H1 (cell line): ENCODE data around the gene TRIM45. TPM values are rescaled to one million over a fixed set of nuclear protein-coding genes. Genes with fewer than 3 reads are reported as not detected.

Experiments used
- CTCF ChIA-PET: fragments of 300-600 bp; sonication (Branson Sonifier 250); formaldehyde crosslinking; loops from one replicate; lab custom pipeline; 2021; ENCODE audit not compliant: partially characterized antibody; lab: Charles Lee
- POLR2A ChIA-PET: fragments of 300-600 bp; sonication (Branson Sonifier 250); formaldehyde crosslinking; loops from one replicate; lab custom pipeline; 2021; ENCODE audit warnings: inconsistent platforms; ENCODE audit not compliant: partially characterized antibody; lab: Charles Lee
- DNase-seq, 2 experiments: peaks; one replicate each; pipeline versions ENCODE4 v3.0.0 to v3.0.0-alpha.2; 2010 to 2022; ENCODE audit warnings: low spot score in 2 of 2, low read depth in 1 of 2, mixed read lengths in 1 of 2
- FAIRE-seq: peaks from 2 replicates; lab custom pipeline; 2011; peaks lifted over from hg19 to GRCh38; lab: Jason Lieb, UNC
- H2AFZ ChIP-seq: 2 replicates; pipeline ENCODE4 v1.8.1; 2012; ENCODE audit warnings: low read length, inconsistent platforms
- H2AK5ac ChIP-seq: 2 replicates; pipeline ENCODE4 v1.6.1; 2013; ENCODE audit warnings: low read depth, low read length
- H2BK120ac ChIP-seq: replicated peaks from 2 replicates; pipeline ENCODE3; 2013; ENCODE audit warnings: low read depth, low read length, inconsistent platforms
- H2BK12ac ChIP-seq: 2 replicates; pipeline ENCODE4 v1.6.1; 2013; ENCODE audit warnings: low read depth, low read length
- H2BK15ac ChIP-seq: 2 replicates; pipeline ENCODE4 v1.6.1; 2013; ENCODE audit warnings: low read length
- H2BK20ac ChIP-seq: 2 replicates; pipeline ENCODE4 v1.6.1; 2013; ENCODE audit warnings: low read length
- H2BK5ac ChIP-seq: 2 replicates; pipeline ENCODE4 v1.6.1; 2013; ENCODE audit warnings: low read depth, low read length
- H3K14ac ChIP-seq: 2 replicates; pipeline ENCODE4 v1.6.1; 2013; ENCODE audit warnings: inconsistent platforms; ENCODE audit not compliant: insufficient read length
- H3K18ac ChIP-seq: 2 replicates; pipeline ENCODE4 v1.6.1; 2013; ENCODE audit warnings: low read length; ENCODE audit errors: extremely low read depth
- H3K23ac ChIP-seq: 2 replicates; pipeline ENCODE4 v1.6.1; 2013; ENCODE audit warnings: inconsistent platforms; ENCODE audit not compliant: insufficient read length
- H3K23me2 ChIP-seq: 2 replicates; pipeline ENCODE4 v1.6.1; 2013; ENCODE audit warnings: low read depth, low read length
- H3K27ac ChIP-seq: 2 replicates; pipeline ENCODE4 v1.6.1; 2011; ENCODE audit warnings: low read depth, low read length, inconsistent platforms
- H3K27me3 ChIP-seq, 4 experiments: replicated peaks in 1 of 4; 1 replicate in 1 of 4; 2 replicates in 3 of 4; pipeline versions ENCODE4 v1.6.1 to v1.8.1; 2011 to 2013; ENCODE audit warnings: low read length in 3 of 4, mild to moderate bottlenecking in 3 of 4, inconsistent platforms in 2 of 4, mixed read lengths in 2 of 4, moderate library complexity in 1 of 4; ENCODE audit not compliant: control insufficient read depth in 3 of 4, insufficient read depth in 3 of 4; ENCODE audit errors: extremely low read depth in 1 of 4
- H3K36me3 ChIP-seq, 4 experiments: 2 replicates each; pipeline versions ENCODE4 v1.6.1 to v1.8.1; 2011 to 2013; ENCODE audit warnings: mild to moderate bottlenecking in 4 of 4, low read length in 3 of 4, moderate library complexity in 2 of 4, control low read depth in 1 of 4, inconsistent platforms in 1 of 4; ENCODE audit not compliant: insufficient read depth in 4 of 4, control insufficient read depth in 2 of 4
- H3K4ac ChIP-seq: replicated peaks from 2 replicates; pipeline ENCODE3; 2013; ENCODE audit warnings: low read length, low read depth, mixed read lengths, inconsistent platforms; ENCODE audit not compliant: insufficient read length
- H3K4me1 ChIP-seq, 4 experiments: replicated peaks in 1 of 4; 1 replicate in 1 of 4; 2 replicates in 3 of 4; pipeline versions ENCODE4 v1.6.1 to v1.8.1; 2011 to 2013; ENCODE audit warnings: low read length in 3 of 4, inconsistent platforms in 2 of 4, mixed read lengths in 1 of 4; ENCODE audit not compliant: insufficient read depth in 4 of 4, control insufficient read depth in 3 of 4
- H3K4me2 ChIP-seq, 2 experiments: 2 replicates each; pipeline versions ENCODE4 v1.6.1 to v1.8.1; 2011 to 2013; ENCODE audit warnings: low read depth in 2 of 2, low read length in 2 of 2, control low read depth in 1 of 2, inconsistent platforms in 1 of 2, mild to moderate bottlenecking in 1 of 2; ENCODE audit not compliant: insufficient read depth in 1 of 2
- H3K4me3 ChIP-seq, 4 experiments: fragments of 200-600, 300-600 bp in 1 of 4; sonication (generic), shearing (Covaris generic), sonication (Bioruptor Twin) in 1 of 4; 2 replicates each; pipeline versions ENCODE4 v1.5.1 to v1.8.1; 2011 to 2016; ENCODE audit warnings: low read length in 4 of 4, low read depth in 3 of 4, control low read depth in 2 of 4, inconsistent platforms in 2 of 4, mild to moderate bottlenecking in 2 of 4, mixed read lengths in 1 of 4, moderate library complexity in 1 of 4; ENCODE audit not compliant: insufficient read depth in 2 of 4; ENCODE audit errors: extremely low read depth in 1 of 4
- H3K56ac ChIP-seq: replicated peaks from 2 replicates; pipeline ENCODE3; 2013; ENCODE audit warnings: low read depth, mild to moderate bottlenecking, mixed read lengths, low read length, inconsistent platforms; ENCODE audit not compliant: insufficient read length
- H3K79me1 ChIP-seq: 2 replicates; pipeline ENCODE4 v1.6.1; 2013; ENCODE audit warnings: low read depth, low read length, control low read depth
- H3K79me2 ChIP-seq, 2 experiments: 2 replicates each; pipeline versions ENCODE4 v1.6.1 to v1.8.1; 2012 to 2013; ENCODE audit warnings: low read length in 2 of 2, mild to moderate bottlenecking in 2 of 2, inconsistent platforms in 1 of 2; ENCODE audit not compliant: insufficient read depth in 2 of 2, control insufficient read depth in 1 of 2
- H3K9ac ChIP-seq, 4 experiments: replicated peaks in 1 of 4; 1 replicate in 1 of 4; 2 replicates in 3 of 4; pipeline versions ENCODE4 v1.6.1 to v1.8.1; 2011 to 2013; ENCODE audit warnings: low read depth in 3 of 4, low read length in 3 of 4, control low read depth in 2 of 4, mild to moderate bottlenecking in 2 of 4, moderate library complexity in 2 of 4, inconsistent platforms in 1 of 4; ENCODE audit errors: extremely low read depth in 1 of 4
- H3K9me3 ChIP-seq, 2 experiments: 2 replicates each; pipeline versions ENCODE4 v1.6.1 to v1.8.1; 2012 to 2013; ENCODE audit warnings: mild to moderate bottlenecking in 2 of 2, moderate library complexity in 2 of 2, control low read depth in 1 of 2, inconsistent platforms in 1 of 2, low read depth in 1 of 2, low read length in 1 of 2, mixed read lengths in 1 of 2; ENCODE audit not compliant: insufficient read depth in 2 of 2
- H4K20me1 ChIP-seq, 2 experiments: replicated peaks in 1 of 2; 2 replicates each; pipeline versions ENCODE3 to v1.8.1; 2011 to 2013; ENCODE audit warnings: inconsistent platforms in 2 of 2, low read length in 2 of 2, mild to moderate bottlenecking in 1 of 2; ENCODE audit not compliant: insufficient read depth in 2 of 2, control insufficient read depth in 1 of 2
- H4K5ac ChIP-seq: 2 replicates; pipeline ENCODE4 v1.6.1; 2013; ENCODE audit warnings: low read length, low read depth, mixed read lengths, inconsistent platforms; ENCODE audit not compliant: insufficient read length
- H4K8ac ChIP-seq: 2 replicates; pipeline ENCODE4 v1.8.0; 2013; ENCODE audit warnings: mild to moderate bottlenecking, moderate library complexity, low read length, inconsistent platforms; ENCODE audit not compliant: insufficient read depth; ENCODE audit errors: extremely low read depth
- H4K91ac ChIP-seq: replicated peaks from 2 replicates; pipeline ENCODE3; 2013; ENCODE audit warnings: low read length, mixed read lengths, inconsistent platforms; ENCODE audit not compliant: insufficient read length
- EGR1 ChIP-seq: IDR thresholded peaks from 2 replicates; pipeline ENCODE4 v1.6.1; 2011; ENCODE audit warnings: low read depth, low read length, borderline replicate concordance
- EZH2 ChIP-seq: fragments of 200-600 bp; sonication (generic); IDR thresholded peaks from 2 replicates; pipeline ENCODE4 v1.7.1; 2012; ENCODE audit warnings: low read depth, mild to moderate bottlenecking, moderate library complexity, low read length, inconsistent platforms; ENCODE audit not compliant: severe bottlenecking
- HDAC2 ChIP-seq, 2 experiments: fragments of 300-600 bp in 1 of 2; sonication (generic) in 1 of 2; IDR thresholded peaks; 2 replicates each; pipeline ENCODE4 v1.6.1; 2011 to 2012; ENCODE audit warnings: low read depth in 2 of 2, low read length in 2 of 2, mild to moderate bottlenecking in 2 of 2, moderate library complexity in 2 of 2, borderline replicate concordance in 1 of 2, inconsistent platforms in 1 of 2
- JUND ChIP-seq: IDR thresholded peaks from 2 replicates; pipeline ENCODE4 v1.6.1; 2011; ENCODE audit warnings: mild to moderate bottlenecking, improper control_type of control experiment, low read length
- KDM1A ChIP-seq: fragments of 200-600, 300-600 bp; sonication (generic); IDR thresholded peaks from 2 replicates; pipeline ENCODE4 v1.7.1; 2016; ENCODE audit warnings: mild to moderate bottlenecking, low read length, borderline replicate concordance
- RNF2 ChIP-seq: fragments of 200-900, 300-1000 bp; sonication (generic); IDR thresholded peaks from 2 replicates; pipeline ENCODE4 v1.7.1; 2016; ENCODE audit warnings: borderline replicate concordance, low read depth, mild to moderate bottlenecking, antibody characterized with exemption, low read length; ENCODE audit not compliant: poor library complexity, severe bottlenecking; ENCODE audit errors: missing control alignments
- RXRA ChIP-seq: IDR thresholded peaks from 2 replicates; pipeline ENCODE4 v1.6.1; 2011; ENCODE audit warnings: low read depth, mild to moderate bottlenecking, low read length, moderate library complexity; ENCODE audit not compliant: insufficient read depth
- SAP30 ChIP-seq: fragments of 300-600 bp; sonication (generic); IDR thresholded peaks from 2 replicates; pipeline ENCODE4 v1.7.1; 2012; ENCODE audit warnings: low read length, moderate library complexity, mild to moderate bottlenecking, inconsistent platforms; ENCODE audit not compliant: insufficient read depth, insufficient replicate concordance
- SIX5 ChIP-seq: IDR thresholded peaks from 2 replicates; pipeline ENCODE4 v1.6.1; 2011; ENCODE audit warnings: mild to moderate bottlenecking, low read depth, low read length
- SP4 ChIP-seq: IDR thresholded peaks from 2 replicates; pipeline ENCODE4 v1.6.1; 2012; ENCODE audit warnings: low read length, inconsistent platforms
- TEAD4 ChIP-seq: IDR thresholded peaks from 2 replicates; pipeline ENCODE4 v1.6.1; 2012; ENCODE audit warnings: low read depth, low read length, inconsistent platforms, mixed read lengths
- WGBS, 2 experiments: shearing (Covaris generic) in 1 of 2; methylation state at CpG; one replicate each; pipeline versions ENCODE4 v1.1.6 to v1.1.7; 2013 to 2015; ENCODE audit warnings: low lambda C conversion rate in 2 of 2, mixed read lengths in 2 of 2, inconsistent platforms in 1 of 2, low coverage in 1 of 2, missing lambda C conversion rate in 1 of 2; ENCODE audit not compliant: insufficient replicate concordance in 2 of 2, insufficient coverage in 1 of 2, insufficient read length in 1 of 2; ENCODE audit errors: extremely low coverage in 1 of 2, missing lambda C conversion rate in 1 of 2; 5-methylcytosine and 5-hydroxymethylcytosine counted together
- polyA plus RNA-seq, 7 experiments: library from polyadenylated mRNA; depleted of rRNA in 3 of 7; stranded (reverse) in 5 of 7; unstranded in 2 of 7; fragments of >200 nt in 5 of 7; fragments of 200-250 nt in 2 of 7; gene quantifications; 1 replicate in 5 of 7; 2 replicates in 1 of 7; 4 replicates in 1 of 7; pipeline versions ENCODE4 v1.2.1 to v1.2.3, GENCODE V29; 2011 to 2013; ENCODE audit warnings: missing spikeins in 2 of 7, mixed read lengths in 2 of 7
- total RNA-seq: library from RNA; stranded (reverse); fragmentation: NEBNext Ultra II Directional; extraction: Animal tissue kit (Norgen Biotek cat#: 25700); gene quantifications from 2 replicates; pipeline ENCODE4 v1.2.1, GENCODE V29; 2021
- TF ChIP-seq, protein P1 (sequence below): IDR thresholded peaks from 2 replicates; pipeline ENCODE4 v1.6.1; 2011; ENCODE audit warnings: low read length, improper control_type of control experiment

The TRIM45 gene
- total and polyA plus RNA-seq, 2 of the 8 experiments (the other 6 are each of a cell fraction or from before 2014, with no cell fraction given): 13.7 to 16.7 TPM

DNA sequence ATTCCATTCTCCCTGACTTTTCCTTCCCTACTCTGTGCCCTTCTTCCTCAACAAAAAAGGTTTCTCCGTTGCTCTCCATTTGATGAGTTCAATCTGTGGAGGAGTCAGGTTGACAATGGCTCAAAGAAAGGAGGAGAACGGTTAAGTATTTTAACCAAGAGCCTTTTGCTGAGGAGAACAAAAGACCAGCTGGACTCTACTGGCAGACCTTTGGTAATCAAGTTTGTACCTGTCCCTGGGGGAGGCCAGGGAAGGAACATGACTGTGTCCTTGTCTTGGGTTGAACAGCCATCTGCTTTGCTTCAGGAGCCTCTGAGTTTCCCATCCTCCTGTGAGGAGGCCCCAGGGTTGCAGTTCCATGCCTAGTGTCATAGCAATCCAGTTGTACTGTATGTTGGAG is 31.6 kb downstream of the TRIM45 start:
- no peak overlapping the region for H2BK120ac ChIP-seq
- H4K20me1 ChIP-seq: no peaks in the 10 kb centered on the region
- ChIA-PET CTCF (interaction anchor here (6.7 to 7.5 kb wide), 2 partner anchors 22 to 196 kb away, joined by 49 to 52 read pairs; no protein-coding TSS in a partner anchor), POLR2A (interaction anchor here (0.6 to 2.4 kb wide), 4 partner anchors 9 to 749 kb away, joined by 3 to 7 read pairs (median 4); no protein-coding TSS in a partner anchor)
- no peak overlapping the region for H2AK5ac ChIP-seq
- no peaks in the 10 kb centered on the region for H3K27me3 ChIP-seq
- H3K79me1 ChIP-seq: no peaks in the 10 kb centered on the region
- H2BK12ac ChIP-seq: no peak overlapping the region
- H2AFZ ChIP-seq: no peak overlapping the region
- no peaks in the 10 kb centered on the region for H3K9me3 ChIP-seq
- no peak overlapping the region for H3K23ac ChIP-seq
- H3K23me2 ChIP-seq: no peaks in the 10 kb centered on the region
- H3K4me2 ChIP-seq: no peak overlapping the region
- WGBS, 2 experiments: 68% methylated on average over 2 of the region's 2 CpGs; no CpG with 5 or more reads in 1 of the 2 experiments
- H3K9ac ChIP-seq: no peak overlapping the region
- H2BK20ac ChIP-seq: no peak overlapping the region
- no peak overlapping the region for H3K27ac ChIP-seq
- H4K91ac ChIP-seq: no peak overlapping the region
- peaks cover 0 to 9% (median 2%) of the 10 kb centered on the region in 4 experiments; a peak in 2 of 7 replicates for H3K4me1 ChIP-seq
- H4K5ac ChIP-seq: no peak overlapping the region
- H4K8ac ChIP-seq: no peak overlapping the region
- FAIRE-seq (no peak), DNase-seq (no peak)
- H3K79me2 ChIP-seq: no peaks in the 10 kb centered on the region
- no peak overlapping the region for H3K56ac ChIP-seq
- H3K4me3 ChIP-seq: no peak overlapping the region
- H3K14ac ChIP-seq: no peak overlapping the region
- H3K18ac ChIP-seq: no peak overlapping the region
- H2BK15ac ChIP-seq: no peak overlapping the region
- no peak overlapping the region for H2BK5ac ChIP-seq
- H3K4ac ChIP-seq: no peak overlapping the region
- peaks cover 24 to 73% (median 55%) of the 10 kb centered on the region in 4 experiments for H3K36me3 ChIP-seq
- TF ChIP-seq SP4 (no peak), RXRA (no peak), EZH2 (no peak), HDAC2 (IDR thresholded peaks at IDR 0.05; ENCODE audit: borderline replicate concordance in 1 of 2, low read depth in 2 of 2, low read length in 2 of 2) (no peak), EGR1 (no peak), SIX5 (no peak), KDM1A (no peak), JUND (no peak), TEAD4 (no peak), SAP30 (no peak), RNF2 (no peak)
- TF ChIP-seq, protein P1, sequence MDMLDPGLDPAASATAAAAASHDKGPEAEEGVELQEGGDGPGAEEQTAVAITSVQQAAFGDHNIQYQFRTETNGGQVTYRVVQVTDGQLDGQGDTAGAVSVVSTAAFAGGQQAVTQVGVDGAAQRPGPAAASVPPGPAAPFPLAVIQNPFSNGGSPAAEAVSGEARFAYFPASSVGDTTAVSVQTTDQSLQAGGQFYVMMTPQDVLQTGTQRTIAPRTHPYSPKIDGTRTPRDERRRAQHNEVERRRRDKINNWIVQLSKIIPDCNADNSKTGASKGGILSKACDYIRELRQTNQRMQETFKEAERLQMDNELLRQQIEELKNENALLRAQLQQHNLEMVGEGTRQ: no peak
